Globus pallidus (tissue), 1 donor: Measurements from ENCODE around the gene TFAP2A.

ENCODE experiments used
- DNase-seq: peaks from one replicate; pipeline ENCODE4 v3.0.0-alpha.2; 2015; ENCODE audit warnings: low spot score

The TFAP2A gene

DNA sequence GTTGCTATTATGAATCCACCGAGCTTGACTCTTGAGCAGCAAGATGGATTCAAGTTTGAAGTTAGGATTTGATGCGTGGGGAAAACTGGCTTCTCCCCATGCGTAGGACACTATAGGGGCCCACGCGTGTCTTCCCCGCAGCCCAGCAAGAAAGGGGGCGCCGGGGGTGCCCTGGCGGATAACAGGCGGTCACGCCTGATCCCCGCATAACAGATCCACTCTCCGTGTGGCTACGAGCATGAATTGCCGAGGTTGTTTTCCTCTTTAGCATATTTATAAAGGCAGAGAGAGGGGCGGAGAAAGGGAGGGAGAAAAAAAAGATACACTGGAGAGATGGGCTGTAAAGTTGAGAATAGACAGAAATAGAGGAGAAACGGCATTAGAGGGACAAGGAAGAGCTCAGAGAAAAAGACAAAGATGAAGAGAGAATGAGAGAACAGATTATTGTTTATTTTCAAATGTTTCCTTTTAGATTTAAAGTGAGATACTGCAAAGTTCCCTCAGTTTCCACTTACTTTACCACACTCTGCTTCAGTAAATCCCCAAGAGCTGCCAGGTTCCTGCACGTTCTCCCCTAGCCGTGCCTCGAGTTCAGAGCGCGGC lies 32.0 kb downstream of the TFAP2A start:
- DNase-seq, result no peak

DNA sequence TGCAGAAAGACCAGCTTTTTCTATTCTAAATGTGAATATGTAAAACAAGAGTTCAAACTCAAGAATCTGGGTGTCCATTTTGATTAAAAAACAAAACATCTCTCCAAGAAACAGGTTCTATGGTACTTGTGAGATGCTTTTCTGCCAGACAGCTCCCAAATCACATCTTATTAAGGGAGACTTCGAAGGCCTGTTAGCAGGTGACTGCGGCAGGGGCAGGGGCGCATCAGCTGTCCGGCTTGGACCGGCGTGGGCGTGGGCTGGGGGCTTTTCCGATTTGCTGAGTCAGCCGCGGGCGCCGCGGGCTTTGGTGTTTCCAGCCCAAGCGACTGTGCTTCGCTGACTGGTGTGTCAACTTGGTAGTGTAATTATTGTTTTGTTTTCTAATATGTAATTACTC lies 32.6 kb downstream of the TFAP2A start:
- no peak for DNase-seq

DNA sequence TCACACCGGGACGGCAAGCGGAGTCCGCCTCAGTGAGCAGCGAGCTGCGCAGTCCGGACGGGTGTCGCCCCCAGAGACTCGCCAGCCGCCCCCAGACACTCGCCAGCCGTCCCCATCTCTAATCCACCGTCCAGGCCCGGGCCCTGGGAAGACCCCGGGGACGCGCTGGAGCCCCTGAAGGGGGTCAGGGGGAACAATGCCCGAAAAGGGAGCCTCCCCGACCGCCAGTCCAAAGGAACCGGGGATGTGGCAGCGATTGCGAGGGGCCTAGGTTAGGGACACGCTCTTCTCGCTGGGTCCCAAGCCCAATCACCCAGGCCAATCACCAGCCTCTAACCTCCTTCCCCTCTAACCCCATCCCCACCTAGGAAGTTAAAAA lies 33.1 kb downstream of the TFAP2A start:
- no peak for DNase-seq

DNA sequence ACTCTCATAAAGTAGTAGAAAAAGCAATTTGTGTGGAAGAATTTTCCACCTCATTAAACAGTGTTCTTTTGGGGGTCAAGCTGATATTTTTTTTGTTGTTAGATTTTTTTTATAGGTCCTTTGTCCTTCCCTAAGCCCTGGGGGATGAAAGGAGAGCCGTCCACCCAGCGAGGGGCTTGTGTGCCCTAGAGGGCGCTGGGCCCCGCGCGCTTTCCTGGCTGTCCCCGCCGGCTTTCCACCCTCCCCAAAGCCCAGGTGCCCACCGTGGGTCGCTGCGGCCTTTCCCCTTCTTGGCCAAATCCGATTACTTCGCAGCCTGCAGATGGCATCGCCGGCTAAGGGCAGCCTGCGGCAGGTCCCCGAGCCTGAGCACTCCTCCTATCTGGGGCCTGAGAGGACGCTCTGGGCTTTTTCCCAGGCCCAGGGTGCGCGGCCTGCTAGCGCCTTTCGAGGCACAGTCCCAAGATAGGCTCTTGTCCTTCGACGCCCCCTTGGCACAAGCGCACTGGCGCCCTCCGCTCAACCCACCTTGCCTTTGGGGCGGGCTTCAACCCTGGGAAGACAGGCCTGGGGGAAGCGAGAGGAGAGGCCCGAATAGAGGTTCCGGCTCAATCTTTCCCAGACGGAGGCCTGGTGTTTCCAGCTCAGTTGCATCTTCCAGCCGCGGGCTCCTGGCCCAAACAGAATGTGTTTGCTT lies 33.6 kb downstream of the TFAP2A start:
- DNase-seq, result no peak

DNA sequence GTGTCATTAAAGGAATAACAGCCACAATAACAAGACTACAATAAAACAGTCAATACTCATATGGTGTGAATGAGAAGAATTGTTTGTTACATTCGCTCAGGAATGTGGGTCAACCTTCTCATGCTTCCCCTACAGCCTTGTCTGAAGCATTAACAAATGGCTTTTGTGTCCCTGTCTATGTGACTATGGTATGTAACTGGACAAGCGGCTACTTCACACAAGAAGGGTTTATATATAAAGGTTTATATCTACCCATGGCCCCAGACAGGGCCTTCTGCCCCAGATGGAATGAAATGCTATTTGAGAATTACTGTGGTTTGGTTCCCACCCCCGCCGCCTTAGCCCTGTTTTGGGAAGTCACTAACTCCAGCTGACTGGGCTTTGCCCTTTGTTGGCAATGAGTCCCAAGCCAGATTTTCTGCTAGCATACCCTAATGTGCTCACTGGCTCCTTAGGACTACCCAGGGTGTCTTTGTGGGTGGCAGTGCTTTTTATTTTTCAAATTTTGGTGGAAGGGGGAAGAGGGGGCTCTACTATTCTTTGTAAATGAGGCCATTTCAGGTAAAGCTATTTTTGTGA lies 39.4 kb downstream of the TFAP2A start:
- DNase-seq, result no peak

DNA sequence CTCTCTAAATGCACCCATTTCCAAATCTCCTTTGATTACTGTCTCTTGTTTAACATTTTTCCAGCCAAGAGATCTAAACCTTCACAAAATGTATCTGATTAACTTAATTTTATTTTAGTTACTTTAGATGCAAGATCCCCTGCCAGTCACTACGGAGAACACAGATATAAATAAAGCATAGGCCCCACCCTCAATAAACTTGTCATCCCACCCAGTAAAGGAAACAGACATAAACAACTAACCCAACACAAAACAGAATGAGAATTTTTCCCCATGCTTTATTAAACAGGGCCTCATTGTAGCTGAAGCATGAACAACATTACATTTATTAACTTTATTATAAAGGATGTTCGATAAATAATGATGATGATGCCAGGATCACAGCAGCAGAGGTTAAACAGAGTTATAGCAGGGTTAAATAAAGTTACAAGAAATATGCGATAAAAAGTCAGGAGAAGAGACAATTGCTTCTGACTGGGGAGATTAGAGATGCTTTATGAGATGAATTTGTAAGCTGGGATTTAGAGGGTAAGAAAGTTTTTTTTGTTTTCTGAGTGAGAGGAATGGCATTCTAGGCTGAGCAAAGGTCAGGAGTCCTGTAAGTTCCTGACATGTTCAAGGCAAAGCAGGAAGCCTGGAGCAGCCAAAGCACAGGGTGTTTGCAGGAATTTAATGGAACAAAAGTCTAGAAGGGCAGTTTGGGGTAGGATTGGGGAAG lies 41.1 kb downstream of the TFAP2A start:
- no peak for DNase-seq

DNA sequence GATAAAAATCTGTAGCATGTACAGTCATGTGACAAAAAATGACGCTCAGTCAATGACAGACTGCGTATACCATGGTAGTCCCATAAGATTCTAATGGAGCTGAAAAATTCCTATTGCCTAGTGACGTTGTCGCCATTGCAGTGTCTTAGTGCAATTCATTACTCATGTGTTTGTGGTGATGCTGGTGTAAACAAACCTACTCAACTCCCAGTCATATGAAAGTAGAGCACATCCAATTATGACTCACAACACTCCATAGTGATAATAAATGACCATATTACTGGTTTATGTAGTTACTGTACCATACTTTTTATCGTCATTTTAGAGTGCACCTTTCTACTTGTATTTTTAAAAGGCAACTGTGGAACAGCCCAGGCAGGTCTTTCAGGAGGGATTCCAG lies 45.0 kb downstream of the TFAP2A start:
- DNase-seq, result no peak

DNA sequence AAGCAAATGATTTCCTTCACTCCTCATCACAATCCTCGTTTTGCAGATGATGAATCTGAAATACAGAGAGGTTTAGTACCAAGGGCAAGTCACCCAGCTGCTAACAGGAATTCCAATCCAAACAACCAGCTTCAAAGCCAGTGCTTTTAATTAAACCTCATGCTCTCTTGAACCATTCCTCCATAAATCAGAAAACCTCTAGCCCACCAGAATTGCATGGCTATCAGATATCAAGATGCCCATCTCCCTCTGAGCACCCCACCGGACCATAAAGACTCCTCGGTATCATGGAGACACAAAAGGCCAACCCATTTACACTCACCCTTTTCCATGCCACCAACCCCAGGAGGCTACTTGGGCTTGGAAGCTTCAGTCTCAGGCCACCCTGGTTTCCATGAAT lies 46.0 kb downstream of the TFAP2A start:
- no peak for DNase-seq

DNA sequence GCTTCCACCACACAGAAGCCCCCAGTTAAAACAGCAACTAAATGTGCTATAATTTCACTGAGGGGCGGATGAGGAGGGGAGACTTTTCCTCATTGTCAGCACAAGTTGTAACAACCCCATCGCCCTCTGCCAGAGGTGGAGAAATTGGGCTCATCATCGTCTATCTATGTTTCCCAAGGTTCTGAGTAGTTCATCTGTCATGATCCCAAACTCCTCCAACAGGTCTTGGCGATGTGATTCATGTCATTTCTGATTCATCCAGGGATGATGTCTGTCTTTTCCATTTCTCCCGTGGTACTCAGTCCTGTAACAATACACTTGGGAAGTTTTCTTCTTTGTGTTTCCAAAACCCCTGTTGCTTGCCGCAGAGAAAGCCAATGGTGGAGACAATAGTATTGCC lies 51.0 kb downstream of the TFAP2A start:
- DNase-seq, result no peak

DNA sequence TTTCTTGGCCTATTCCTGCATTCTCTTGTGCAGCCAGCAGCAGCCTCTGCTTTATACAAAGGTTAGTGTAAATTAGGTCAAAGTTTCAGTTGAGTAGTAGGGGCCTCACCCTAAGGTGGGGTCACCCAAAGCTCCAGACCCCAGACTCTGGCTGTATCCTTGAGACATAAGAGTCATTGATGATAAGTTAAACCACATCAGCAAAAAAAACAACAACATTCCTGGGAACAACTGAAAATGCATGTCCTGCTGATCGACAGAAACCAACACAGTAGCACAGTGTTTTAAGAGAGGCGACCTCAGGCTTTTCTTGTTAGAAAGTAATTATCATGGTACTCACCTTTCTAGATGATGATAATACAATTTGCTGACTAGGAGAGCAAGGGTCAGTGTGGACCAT lies 52.6 kb downstream of the TFAP2A start:
- no peak for DNase-seq

DNA sequence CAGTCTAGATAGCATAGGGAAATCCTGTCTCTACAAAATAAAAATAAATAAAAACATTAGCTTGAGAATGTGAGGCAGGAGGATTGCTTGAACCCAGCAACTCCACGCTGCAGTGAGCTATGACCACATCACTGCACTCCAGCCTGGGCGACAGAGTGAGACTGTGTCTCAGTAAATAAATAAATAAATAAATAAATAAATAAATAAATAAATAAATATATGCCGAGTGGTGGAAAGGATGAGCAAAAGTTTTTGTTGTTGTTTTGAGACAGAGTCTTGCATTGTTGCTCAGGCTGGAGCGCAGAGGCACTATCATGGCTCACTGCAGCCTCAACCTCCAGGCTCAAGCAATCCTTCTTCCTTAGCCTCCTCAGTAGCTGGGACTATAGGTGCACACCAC lies 53.4 kb downstream of the TFAP2A start:
- DNase-seq, result no peak

DNA sequence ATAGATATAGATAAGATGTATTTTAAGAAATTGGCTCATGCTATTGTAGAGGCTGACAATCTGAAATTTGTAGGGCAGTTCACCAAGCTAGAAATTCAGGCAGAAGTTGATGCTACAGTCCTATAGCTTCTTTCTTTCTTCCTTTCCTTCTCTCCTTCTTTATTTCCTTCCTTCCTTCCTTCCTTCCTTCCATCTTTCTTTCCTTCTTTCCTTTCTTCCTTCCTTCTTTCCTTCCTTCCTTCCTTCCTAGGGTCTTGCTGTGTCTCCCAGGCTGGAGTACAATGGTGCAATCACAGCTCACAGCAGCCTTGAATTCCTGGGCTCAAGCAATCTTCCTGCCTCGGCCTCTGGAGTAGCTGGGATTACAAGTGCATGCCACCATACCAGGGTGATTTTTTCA lies 55.3 kb downstream of the TFAP2A start:
- DNase-seq, result no peak

DNA sequence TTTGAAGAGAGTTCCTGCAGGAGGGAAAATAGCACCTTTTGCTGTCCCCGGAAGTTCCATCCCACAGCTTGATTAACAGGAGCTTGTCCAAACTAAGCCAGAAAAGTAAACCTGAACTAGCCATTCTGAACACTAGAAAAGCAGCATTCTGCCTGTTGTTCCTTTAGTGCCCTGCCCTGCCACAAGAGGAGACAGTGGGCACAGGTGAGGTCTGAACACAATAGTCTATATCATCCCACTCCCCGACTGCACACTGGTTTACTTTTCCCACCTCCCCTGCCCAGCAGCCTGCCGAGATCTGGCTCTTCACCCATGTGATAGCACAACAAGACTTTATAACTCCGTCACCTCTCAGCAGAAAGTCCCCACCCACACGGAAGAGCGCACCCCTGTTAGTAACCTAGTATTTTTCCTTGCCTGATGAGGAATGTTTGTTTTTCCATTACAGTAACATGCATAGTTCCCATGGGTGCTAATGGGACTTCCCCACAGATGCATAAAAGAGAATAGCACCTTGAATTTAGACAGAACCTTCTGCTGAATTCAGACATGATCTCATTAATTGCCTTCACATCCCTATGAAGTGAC lies 59.7 kb downstream of the TFAP2A start:
- no peak for DNase-seq

DNA sequence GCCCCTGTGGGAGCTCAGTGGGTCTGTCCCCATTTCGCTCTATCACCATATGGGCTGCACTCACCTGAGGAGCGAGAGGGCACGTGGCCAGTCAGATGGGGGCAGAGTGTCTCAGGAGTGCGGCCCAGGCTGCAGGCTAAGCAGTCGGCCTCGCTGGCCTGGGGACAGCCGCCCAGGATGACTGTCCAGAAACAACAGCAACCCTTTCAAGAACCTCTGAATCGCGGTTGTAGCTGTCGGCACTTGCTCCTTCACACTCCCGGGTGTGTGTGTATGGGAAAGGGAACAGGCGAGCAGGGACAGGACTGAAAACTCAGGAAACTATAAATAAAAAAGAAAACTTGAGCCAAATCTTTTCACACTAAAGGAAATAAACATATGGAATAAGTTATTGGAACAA lies 63.1 kb downstream of the TFAP2A start:
- no peak for DNase-seq

DNA sequence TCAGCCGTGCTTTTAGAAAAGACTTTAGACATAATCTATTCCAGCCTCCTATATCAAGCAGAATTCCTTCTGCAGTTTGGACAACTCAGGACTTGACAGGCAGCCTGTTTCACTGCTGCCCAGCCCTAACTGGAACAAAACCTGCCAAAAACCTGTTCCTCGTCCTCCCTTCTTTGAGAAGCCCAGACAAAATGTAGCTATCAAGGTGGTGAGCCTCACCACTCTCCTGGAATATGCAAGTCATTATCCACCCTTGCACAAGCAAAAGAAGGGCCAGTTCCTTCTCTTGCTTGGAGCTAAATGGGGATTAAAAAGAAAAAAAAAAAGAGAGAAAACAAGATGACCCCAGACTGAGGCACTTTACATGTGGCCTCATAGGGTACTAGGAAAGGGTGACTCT lies 64.2 kb downstream of the TFAP2A start:
- DNase-seq, result no peak

DNA sequence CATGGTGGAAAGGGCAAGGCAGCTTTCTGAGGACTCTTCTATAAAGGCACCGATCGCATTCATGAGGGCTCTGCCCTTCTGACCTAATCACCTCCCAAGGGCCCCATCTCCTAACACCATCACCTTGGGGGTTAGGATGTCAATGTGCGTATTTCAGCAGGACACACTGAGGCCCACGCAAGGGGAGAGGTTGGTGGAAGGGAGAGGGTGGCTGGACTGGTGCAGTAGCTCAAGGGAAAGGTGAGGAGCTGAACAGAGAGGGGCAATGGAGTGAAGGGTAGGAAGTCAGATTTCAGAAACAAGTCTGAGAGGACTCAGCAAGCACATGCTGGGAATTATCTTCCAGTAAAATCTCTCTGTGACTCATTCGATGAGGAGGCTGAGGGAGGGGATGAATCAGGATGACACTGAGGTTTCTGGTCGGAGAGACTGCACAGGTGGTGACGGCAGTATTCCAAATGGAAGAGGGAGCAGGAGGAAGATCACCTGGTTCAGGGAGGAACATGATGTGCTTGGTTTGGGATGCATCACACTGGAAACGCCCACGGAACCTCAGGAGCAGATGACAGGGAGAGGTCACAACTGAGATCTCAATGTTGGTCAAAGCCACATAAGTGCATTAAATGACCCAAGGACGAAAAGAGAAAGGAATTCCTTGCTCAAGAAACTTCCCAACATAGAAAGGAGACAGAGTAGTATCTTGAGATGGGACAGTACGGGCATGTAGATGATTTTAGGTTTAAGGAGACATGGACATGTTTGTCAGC lies 67.1 kb downstream of the TFAP2A start:
- no peak for DNase-seq
